PFSK-1 (cell line): Measurements from ENCODE around the gene EHMT2.

ENCODE experiments used
- FOXP2 ChIP-seq: optimal IDR thresholded peaks from 2 replicates; pipeline ENCODE3; 2011; ENCODE audit warnings: borderline replicate concordance, control low read depth, inconsistent platforms; ENCODE audit not compliant: insufficient read depth; ENCODE audit errors: extremely low read length, extremely low read depth
- POLR2AphosphoS5 ChIP-seq: IDR thresholded peaks from 2 replicates; pipeline ENCODE4 v1.6.1; 2012; ENCODE audit warnings: low read depth, mild to moderate bottlenecking, control low read depth, low read length, moderate library complexity
- SIN3A ChIP-seq: IDR thresholded peaks from 2 replicates; pipeline ENCODE4 v1.6.1; 2012; ENCODE audit warnings: mild to moderate bottlenecking, low read length, moderate library complexity, borderline replicate concordance; ENCODE audit not compliant: insufficient read depth
- TAF1 ChIP-seq: IDR thresholded peaks from 2 replicates; pipeline ENCODE4 v1.6.1; 2012; ENCODE audit warnings: low read length, control low read depth, borderline replicate concordance; ENCODE audit not compliant: insufficient read depth
- TF ChIP-seq, protein P1 (sequence below), 2 experiments: IDR thresholded peaks; 2 replicates each; pipeline versions ENCODE4 v1.6.1 to v1.8.0; 2011 to 2012; ENCODE audit warnings: low read depth in 2 of 2, low read length in 2 of 2, control low read depth in 1 of 2, inconsistent platforms in 1 of 2, mild to moderate bottlenecking in 1 of 2, moderate library complexity in 1 of 2; ENCODE audit not compliant: insufficient read depth in 1 of 2

EHMT2 gene

DNA sequence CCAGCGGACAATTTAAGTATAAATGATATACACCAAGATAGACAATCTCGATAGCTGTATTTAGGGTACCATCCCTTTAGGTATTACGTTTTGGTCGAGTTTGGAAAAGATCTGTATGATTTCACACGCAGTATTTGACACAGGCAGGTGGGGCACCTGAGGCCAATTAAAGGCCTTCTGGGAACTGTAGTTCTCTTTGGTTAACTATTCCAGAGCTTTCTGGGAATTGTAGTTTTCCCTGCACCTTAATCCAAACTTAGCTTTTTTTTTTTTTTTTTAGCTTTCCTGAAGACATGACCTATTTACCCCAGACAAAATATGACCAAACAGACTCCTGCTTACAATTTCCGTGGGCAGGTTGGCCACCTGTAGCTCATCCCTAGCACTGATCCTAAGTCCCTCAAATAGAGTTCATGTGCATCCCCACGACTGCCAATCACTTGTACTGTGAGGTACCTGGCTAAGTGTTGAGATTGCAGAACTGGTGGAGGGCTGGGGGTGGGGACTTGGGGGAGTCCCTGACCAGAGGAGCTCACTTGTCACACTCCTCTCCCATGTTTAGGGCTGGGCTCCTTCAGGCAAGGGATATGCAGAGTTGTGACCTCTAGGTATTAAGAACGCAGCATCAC lies 999 bp upstream of the EHMT2 start:
- TF ChIP-seq TAF1 (no peak), FOXP2 (no peak), SIN3A (0 out of 2 replicates have a peak, but pooled peaks have one; percentile 51), POLR2AphosphoS5 (no peak; the same call in 1 of the 2 replicates)
- TF ChIP-seq, protein P1, sequence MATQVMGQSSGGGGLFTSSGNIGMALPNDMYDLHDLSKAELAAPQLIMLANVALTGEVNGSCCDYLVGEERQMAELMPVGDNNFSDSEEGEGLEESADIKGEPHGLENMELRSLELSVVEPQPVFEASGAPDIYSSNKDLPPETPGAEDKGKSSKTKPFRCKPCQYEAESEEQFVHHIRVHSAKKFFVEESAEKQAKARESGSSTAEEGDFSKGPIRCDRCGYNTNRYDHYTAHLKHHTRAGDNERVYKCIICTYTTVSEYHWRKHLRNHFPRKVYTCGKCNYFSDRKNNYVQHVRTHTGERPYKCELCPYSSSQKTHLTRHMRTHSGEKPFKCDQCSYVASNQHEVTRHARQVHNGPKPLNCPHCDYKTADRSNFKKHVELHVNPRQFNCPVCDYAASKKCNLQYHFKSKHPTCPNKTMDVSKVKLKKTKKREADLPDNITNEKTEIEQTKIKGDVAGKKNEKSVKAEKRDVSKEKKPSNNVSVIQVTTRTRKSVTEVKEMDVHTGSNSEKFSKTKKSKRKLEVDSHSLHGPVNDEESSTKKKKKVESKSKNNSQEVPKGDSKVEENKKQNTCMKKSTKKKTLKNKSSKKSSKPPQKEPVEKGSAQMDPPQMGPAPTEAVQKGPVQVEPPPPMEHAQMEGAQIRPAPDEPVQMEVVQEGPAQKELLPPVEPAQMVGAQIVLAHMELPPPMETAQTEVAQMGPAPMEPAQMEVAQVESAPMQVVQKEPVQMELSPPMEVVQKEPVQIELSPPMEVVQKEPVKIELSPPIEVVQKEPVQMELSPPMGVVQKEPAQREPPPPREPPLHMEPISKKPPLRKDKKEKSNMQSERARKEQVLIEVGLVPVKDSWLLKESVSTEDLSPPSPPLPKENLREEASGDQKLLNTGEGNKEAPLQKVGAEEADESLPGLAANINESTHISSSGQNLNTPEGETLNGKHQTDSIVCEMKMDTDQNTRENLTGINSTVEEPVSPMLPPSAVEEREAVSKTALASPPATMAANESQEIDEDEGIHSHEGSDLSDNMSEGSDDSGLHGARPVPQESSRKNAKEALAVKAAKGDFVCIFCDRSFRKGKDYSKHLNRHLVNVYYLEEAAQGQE (IDR thresholded peaks at IDR 0.05; ENCODE audit: insufficient read depth in 1 of 2, low read depth in 2 of 2, low read length in 2 of 2) = no peak

DNA sequence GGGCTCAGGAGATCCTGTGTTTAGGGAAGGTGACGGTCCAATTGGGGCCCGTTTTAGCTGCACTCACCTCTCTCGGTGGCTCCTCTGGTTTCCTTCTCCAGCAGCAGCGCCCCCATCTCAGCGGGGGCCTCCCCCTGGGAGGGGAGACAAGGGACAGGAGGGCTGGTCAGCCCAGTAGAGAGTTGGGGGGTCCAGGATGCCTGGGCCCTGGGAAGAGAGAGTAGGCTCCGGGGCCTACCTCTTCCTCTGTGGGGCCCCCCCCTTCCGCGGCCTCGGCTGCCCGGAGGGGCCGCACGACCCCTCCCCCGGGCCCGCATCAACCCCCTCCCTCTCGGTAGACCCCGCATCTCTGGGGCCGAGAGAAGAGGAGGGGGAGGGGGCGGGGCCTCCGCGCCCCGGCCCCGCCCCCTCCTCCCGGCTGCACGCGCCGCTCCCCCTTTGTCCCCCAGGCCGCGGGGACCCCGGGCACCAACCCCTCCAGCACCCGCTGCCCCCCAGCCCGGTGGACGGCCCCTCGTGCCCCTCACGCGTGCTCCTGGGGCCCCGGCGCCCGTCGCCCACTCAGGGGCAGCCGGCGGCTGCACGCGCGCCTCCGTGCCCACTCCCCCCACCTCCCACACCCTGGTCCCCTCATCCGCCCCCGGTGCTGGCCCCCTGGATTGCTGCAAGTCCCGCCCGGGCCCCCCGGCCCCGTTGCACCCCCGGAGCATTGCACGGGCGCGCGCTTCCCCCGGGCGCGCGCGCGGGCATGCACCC lies 464 bp downstream of the EHMT2 start:
- no peak for TF ChIP-seq SIN3A

DNA sequence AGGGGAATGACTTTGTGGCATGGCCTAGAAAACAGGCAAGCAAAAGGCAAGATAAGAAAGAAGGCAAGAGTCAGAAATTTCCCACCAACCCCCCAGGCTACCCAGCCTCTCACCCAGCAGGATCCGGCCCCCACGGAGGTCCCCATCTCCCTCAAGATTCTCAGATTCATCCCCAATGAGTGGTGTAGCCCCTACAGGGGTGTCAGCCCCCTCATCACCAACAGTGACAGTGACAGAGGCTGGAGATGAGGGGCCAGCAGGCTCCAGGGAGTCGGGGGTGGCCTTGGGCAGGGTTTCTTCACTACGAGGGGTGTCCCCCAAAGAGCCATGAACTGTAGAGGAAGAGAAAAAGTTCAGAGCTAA lies 1.0 kb downstream of the EHMT2 start:
- TF ChIP-seq, protein P1 (IDR thresholded peaks at IDR 0.05; ENCODE audit: insufficient read depth in 1 of 2, low read depth in 2 of 2, low read length in 2 of 2) = no peak
- TF ChIP-seq POLR2AphosphoS5 (no peak), TAF1 (no peak), SIN3A (no peak)

GRCh38 chr6:31892821-31893220 lies 4.7 kb downstream of the EHMT2 start:
- TF ChIP-seq POLR2AphosphoS5 (no peak), TAF1 (no peak), SIN3A (no peak), FOXP2 (no peak)
- TF ChIP-seq, protein P1 (IDR thresholded peaks at IDR 0.05; ENCODE audit: insufficient read depth in 1 of 2, low read depth in 2 of 2, low read length in 2 of 2) = no peak

DNA sequence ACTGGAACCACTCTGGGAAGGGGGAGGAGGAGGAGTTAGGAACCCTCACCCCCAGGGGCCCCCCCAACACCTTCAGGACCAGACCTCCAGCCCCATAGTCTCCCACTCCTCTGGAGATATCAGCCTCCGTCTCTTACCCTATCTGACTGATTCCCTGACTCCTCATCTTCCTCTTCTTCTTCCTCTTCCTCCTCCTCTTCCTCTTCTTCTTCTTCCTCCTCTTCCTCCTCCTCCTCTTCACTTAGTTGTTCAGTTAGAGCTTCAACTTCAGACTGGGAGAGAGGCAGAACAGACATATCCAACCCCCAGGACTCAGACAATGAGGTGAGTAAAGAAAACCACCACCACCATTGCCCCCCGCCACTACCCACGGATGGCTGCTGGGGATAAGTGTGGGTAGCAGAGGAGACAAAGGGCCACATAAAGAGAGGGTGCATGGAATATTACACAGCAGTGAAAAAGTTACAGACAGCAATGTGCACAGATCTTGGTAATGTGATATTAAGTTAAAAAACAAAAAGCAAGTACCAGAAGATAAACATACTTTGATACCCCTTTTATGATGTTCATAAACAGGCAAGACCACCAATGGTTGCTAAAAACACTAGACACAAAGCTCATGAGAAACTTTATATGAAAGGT lies 8.0 kb downstream of the EHMT2 start:
- TF ChIP-seq TAF1 = no peak
- TF ChIP-seq FOXP2 = no peak
- TF ChIP-seq, protein P1 (IDR thresholded peaks at IDR 0.05; ENCODE audit: insufficient read depth in 1 of 2, low read depth in 2 of 2, low read length in 2 of 2) = no peak
- TF ChIP-seq SIN3A = no peak
- TF ChIP-seq POLR2AphosphoS5 = no peak
